ENCODE measurements around the gene ATP6V1D.
"Not testable (repeated sequence)": the region's sequence is repeated elsewhere in the genome, so short reads cannot be mapped to it uniquely, and the experiment has no call there.

ATP6V1D gene

DNA sequence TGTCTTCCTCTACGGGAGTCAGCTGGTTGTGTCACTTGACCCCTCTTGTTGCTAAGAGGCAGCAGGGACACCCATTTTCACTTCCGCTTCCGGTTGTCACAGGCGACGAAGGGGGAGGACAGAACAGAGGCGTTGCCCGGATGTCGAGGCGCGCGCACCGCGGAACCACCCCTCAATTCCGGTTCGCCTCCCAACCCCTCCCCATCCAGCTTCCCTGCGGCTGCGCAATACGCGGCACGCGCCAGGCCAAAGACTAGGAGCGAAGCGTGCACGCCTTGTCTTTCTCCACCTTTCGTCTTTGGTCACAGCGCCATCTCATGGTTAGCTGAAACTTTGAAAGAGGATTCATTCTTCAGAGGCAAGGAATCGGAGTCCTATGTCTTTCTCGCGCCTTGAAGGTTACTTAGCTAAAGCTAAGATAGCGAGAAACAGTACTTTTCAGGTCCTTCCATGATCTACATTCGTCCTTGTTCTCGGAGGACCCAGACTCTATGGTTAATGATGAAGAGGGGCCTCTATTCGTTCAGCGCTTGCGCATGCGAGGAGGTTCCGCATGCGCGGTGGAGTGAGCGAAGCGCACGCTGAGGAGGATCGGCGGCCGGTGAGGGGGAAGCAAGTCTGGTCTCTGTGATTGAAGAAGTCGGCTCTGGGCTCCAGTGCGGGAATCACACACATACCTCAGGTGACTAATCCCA is at the start of gene ATP6V1D, which contains the start of gene EIF2S1:
Gene ATP6V1D (minus strand): TSS at position 30 of the 695 bp plus-strand sequence. CDS start 106 bp downstream, outside the sequence.
Gene EIF2S1 (plus strand): TSS at position 554 of the 695 bp plus-strand sequence. CDS start 4,440 bp downstream, outside the sequence.
- DNase-seq (ENCODE audit: low spot score), result peak; percentile 99

DNA sequence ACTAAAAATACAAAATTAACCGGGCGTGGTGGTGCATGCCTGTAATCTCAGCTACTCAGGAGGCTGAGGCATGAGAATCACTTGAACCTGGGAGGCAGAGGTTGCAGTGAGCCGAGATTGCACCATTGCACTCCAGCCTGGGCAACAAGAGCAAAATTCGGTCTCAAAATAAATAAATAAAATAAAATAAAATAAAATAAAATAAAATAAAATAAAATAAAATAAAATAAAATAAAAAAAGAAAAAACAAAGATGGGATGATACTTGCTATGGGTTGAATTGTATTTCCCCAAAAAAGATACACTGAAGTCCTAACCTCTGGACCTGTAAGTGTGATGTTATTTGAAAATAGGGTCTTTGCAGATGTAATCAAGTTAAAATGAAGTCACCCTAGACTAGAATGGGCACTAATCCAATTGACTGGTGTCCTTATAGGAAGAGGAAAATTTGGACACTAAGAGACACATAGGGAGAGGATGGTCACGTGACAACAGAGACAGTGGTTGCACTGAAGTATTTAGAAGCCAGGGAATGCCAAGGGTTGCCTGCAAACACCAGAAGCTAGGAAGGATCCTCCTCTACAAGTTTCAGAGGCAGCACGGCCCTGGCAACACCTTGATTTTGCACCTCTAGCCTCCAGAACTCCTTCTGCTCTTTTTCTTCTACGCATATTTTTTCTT is 48.7 kb upstream of the ATP6V1D start:
- DNase-seq (ENCODE audit: low spot score), result not testable (repeated sequence)

DNA sequence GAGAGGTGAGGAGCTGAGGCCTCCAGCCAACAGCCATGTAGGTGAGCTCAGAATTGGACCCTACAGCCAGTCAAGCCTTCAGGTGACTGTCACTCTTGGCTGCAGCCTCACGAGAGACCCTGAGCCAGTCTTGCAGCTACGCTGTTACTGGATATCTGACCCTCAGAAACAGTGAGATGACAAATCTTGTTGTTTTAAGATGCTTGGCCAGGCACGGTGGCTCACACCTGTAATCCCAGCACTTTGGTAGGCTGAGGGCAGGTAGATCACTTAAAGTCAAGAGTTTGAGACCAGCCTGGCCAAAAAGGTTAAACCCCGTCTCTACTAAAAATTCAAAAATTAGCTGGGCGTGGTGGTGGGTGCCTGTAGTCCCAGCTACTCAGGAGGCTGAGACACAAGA is 46.2 kb upstream of the ATP6V1D start:
- no peak for DNase-seq (ENCODE audit: low spot score)

DNA sequence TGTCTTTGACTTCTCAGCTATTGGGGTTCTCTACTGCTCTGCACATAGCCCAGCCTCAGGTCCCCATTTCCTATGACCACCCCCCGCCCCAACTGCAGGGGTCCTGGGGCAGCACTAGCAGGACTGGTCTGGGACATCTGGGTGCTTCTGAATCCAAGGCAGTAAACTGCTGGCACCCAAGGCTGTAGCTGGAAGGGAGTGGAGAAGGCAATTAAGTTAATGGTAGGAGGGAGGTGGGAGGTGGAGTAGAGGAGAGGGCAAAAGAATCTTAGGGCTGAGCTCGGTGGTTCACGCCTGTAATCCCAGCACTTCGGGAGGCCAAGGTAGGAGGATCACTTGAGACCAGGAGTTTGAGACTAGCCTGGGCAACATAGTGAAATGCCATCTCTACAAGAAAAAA is 40.8 kb upstream of the ATP6V1D start:
- no peak for DNase-seq (ENCODE audit: low spot score)

DNA sequence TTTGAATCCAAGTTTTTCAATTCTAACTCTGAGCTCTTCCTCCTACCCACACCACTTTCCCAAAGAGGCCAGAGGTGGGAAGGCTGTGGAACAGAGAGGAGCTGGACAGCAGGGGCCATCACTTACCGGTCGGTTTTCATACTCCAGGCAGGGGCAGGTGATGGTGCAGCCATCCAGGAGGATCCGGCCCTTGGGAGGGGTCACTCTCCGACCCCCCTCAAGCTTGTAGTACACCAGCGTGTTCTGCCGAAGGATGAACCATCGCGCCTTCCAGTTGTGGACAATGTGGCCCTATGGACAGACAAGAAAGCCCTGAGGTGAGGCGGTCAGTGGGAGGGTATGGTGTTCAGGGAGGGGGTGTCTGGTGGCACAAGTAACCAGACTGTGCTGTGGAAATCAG is 37.9 kb upstream of the ATP6V1D start:
- no peak for DNase-seq (ENCODE audit: low spot score)

DNA sequence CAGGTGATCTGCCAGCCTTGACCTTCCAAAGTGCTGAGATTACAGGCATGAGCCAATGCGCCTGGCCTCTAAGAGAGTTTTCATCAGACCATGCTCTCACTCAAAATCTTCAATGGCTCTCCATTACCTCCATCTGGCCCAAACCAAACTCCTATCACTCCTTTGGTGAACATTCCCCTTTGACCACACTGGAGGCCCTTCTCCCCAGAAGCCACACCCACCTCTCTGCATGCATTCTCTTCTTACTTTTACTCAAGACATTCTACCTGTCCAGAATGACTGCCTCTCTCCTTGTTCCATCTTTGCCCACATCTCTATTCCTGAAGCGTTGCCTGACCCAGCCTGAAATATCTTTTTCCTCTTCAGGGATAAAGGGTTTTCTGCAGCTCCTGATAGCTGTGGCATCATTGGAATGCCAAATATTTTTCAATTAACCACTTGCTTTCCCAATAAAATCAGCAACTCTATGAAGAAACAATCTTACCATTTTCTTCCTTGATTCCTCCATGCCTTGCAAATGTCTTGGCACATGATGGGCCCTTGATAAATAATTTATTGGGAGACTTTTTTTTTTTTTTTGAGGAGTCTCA is 36.9 kb upstream of the ATP6V1D start:
- no peak for DNase-seq (ENCODE audit: low spot score)

DNA sequence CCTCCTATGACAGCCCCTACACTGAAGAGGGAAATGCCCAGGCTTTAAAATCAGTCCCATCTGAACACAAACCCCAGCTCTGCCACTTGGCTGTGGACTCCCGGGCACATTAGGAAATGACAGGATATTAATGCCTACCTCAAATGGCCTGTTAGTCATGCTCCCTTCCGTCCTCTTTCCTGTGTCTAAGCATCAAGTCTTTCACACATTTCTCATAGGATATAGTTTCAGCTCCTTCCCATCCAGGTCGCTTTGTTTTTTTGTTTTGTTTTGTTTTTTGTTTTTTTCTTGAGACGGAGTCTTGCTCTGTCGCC is 36.2 kb upstream of the ATP6V1D start:
- DNase-seq (ENCODE audit: low spot score), result no peak

DNA sequence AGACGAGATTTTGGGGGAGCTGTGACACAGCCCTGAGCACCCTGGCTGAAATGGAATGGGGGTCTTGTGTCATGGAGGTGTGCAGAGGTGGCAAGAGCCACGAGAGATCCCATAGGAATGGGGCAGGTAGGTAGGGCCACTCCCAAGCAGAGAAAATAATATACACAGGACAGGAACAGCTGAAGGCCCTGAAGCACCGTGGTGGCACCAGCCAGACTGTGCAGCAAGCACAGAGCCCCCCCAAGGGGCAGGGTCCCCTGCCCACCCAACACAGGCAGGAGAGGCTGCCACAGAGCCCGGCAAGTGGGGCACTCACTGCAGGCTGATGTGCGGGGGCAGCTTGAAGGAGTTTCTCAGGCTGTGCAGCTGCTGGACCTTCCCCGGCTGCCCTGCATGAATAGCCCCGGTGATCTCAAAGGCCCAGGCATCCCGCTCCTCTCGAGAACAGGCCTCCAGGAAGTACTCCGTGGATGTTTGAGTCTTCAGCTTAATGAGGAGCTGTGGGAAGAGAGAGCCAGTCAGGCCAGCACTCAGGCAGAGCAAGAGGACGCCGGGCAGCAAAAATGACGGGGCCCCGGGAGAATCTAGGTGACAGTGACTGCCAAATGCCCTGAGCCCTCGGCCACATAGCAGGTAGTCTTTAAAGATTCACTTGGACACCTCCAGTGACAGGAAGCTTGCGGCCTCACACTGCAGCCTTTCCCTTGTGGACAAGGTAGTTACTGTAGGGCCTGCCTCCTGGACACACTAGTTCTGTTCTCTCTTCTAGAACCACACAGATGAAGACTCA is 35.7 kb upstream of the ATP6V1D start:
- no peak for DNase-seq (ENCODE audit: low spot score)

DNA sequence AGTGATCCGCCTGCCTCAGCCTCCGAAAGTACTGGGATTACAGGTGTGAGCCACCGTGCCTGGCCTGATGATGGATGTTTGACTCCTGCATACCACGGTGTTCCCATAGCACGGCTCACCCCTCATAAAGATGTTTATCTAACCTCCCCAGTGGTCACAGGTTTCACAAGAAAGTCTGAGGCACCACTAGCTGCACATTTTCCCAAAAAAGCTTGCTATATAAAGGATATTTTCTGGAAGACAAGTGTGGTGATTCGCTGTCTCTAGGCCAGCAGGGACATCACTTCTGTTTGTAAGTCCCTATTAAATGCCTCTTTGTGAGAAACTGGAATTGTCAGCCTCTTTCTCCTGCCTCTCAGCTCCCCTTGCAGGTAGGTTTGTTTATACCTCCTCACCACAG is 34.1 kb upstream of the ATP6V1D start:
- DNase-seq (ENCODE audit: low spot score), result no peak

DNA sequence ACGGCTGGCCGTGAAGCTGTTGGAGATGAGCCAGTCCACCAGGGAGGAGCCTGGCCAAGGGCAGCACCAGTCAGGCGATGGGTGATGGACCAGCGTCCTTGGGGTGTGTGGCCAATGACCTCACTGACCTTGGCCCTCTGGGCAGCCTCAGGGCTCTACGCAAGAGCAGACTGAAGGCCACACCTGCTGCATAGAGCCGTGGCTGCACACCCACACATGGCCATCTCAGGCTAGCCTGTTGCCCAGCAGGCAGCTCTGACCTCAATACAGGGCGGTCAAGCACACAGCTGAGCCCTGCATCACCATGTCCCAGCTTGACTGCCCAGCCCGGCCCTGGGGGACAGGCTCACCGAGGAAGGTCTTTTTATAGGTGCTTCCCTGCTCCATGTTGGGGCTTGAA is 33.2 kb upstream of the ATP6V1D start:
- no peak for DNase-seq (ENCODE audit: low spot score)

DNA sequence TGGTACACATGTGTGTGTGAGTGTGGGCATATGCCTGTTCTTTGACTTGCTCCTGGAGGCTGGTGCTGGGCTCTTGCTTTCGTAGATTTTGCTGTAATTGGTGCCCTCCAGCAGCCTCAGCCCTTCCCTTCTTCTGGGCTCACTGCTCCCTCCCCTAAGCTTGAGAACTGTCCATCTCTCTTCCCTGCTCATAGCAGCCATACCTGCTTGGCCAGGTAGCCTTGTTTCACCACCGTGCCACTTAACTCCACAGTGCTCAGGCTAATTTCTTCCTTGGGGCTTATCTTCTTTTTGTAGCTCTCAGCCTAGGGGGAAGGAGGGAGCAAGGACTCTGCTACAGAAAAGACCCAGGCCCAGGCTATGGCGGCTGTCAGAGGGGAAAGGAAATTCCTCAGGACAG is 32.5 kb upstream of the ATP6V1D start:
- no peak for DNase-seq (ENCODE audit: low spot score)

DNA sequence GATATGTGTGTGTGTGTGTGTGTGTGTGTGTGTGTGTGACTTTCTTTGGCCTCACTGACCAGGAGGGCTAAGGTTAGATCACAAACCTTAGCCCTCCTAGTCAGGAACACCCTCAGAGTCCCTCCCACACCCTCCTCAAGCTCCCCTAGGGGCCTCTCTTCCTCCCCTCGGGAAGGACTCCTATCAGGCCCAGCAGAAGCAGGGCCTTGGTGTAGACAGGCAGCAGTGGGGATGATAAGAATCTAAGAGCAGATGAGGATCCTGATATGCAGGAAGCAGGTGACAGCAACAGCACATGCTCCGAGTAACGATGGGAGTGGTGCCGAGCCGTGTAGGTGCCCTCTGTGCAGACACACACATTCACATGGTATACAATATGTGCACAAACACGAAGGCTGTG is 31.7 kb upstream of the ATP6V1D start:
- no peak for DNase-seq (ENCODE audit: low spot score)

DNA sequence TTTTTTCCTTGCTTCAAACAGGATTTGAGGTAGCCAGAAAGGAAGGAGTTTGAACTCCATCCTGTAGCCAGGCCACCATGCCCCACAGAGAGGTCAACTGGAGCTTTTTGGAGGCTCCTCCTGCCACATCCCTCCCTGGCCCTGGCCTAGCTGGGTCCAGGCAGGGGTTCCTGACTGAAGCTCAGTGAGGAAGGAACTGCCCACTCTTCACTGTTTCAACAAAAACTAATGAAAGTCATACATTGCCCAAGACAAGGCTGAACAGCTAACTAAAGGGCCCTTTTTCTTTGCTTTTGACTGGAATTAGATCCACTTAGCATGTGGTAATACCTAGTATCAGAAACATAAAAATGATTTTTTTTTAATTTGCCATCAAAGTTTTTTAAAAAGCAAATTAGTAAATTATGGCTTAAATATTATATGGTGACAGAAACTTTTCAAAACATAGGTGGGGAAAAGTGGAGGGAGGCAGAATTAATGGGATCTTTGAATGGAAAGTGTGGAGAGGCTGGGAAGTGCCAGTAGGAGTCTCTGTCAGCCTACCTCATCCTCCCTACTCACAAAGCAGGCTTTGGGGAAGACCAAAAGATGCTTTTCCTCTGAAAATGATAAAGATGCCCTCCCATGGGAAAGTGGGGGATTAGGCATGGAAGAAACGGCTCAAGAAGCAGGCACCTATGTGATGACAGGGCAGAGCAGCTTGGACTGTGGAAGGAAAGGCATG is 30.4 kb upstream of the ATP6V1D start:
- no peak for DNase-seq (ENCODE audit: low spot score)

DNA sequence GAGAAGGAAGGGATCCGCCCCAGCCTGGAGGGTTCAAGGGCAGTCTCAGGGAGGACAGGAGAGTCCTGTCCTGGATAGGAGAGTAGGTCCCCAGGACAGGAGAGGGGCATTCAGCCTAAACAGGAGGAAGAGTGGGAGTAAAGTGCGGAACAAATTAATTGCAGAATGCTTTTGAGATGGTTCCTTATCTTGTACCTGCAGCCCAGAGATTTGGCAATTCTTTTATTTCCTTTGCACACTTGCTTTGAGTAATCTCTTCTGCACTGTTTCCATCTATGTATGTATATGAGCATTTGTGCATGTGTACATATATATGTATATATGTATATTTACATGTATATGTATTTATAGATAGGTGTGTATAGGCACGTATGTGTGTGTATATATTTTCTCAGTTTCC is 29.7 kb upstream of the ATP6V1D start:
- no peak for DNase-seq (ENCODE audit: low spot score)

DNA sequence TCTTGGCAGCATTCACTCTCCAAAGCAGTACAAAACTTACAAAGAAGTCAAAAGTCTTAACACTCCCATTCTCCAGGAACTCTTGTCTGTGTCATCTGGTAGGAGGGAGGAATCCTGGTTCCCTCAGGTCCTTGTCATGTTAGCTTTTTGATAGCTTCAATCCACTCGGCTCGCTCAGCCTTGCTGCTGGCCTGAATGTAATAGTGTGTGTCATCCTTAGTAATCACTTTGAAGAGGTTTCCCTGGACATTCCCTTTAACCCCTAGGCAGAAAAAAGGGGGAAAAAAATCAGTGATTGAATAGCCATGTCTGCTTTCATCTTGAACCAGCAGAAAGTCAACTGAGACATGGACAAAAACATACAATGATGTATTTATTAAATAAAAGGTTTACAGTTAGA is 27.6 kb upstream of the ATP6V1D start:
- no peak for DNase-seq (ENCODE audit: low spot score)

DNA sequence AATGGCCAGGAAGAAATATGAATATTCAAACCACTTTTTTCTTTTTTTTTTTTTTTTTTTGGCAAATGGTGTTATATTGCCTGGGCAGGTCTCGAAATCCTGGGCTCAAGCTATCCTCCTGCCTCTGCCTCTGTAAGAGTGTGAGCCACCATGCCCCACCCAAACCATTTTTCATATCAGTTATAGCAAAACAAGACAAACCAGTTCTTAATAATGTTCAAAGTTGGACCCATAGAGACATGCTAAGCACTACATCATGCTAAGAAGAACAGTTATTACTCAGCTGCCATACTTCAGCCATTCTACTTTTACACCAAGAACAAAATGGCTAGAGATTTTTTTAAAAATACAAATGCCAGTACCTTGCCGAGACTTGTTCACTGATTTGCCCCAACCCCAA is 26.0 kb upstream of the ATP6V1D start:
- DNase-seq (ENCODE audit: low spot score), result no peak

DNA sequence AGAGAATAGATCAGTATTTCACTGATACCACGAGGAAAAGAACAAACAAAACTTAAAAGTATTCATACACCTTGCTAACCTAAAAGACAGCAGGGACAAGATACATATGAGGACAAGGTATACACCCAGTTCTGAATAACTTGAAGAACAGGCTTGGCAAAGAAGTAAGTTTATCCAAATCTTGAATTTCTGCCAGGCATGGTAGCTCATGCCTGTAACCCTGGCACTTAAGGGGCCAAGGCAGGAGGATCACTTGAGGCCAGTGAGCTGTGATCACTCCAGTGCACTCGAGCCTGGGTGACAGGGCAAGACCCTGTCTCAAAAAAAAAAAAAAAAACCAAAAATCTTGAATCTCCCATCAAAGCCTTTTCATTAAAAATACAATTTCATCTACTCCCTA is 25.5 kb upstream of the ATP6V1D start:
- no peak for DNase-seq (ENCODE audit: low spot score)

DNA sequence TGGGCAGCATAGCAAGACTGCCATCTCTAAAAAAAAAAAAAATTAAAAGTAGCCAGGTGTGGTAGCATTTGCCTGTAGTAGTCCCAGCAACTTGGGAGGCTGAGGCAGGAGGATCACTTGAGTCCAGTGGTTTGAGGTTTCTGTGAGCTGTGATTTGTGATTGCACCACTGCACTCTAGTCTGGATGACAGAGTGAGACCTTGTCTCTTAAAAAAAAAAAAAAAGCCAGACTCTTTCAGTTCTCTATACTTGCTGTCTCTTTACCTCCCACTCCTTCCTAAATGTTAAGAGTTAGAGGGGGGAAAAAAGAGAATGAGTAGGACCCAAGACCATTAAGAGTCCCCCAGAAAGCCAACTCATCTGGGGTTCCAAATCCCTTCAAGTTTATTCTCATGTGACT is 18.3 kb upstream of the ATP6V1D start:
- DNase-seq (ENCODE audit: low spot score), result no peak

DNA sequence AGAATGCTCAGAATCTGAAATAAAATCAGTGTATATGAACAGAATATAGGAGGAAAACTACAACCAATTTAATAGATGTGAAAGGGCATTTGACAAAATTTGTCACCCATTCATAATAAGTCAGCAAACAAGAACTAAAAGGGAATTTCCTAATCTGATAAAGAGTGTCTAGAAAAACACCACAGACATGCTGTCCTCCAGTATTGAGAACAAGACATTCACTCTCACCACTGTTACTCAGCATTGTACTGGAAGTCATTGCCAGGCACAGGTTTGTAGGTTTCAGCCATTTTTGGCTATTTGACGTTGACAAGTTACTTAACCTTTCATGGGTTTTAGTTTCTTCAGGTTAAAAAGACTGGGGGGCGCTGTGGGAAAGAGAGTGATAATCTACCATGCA is 13.7 kb upstream of the ATP6V1D start:
- DNase-seq (ENCODE audit: low spot score), result no peak

DNA sequence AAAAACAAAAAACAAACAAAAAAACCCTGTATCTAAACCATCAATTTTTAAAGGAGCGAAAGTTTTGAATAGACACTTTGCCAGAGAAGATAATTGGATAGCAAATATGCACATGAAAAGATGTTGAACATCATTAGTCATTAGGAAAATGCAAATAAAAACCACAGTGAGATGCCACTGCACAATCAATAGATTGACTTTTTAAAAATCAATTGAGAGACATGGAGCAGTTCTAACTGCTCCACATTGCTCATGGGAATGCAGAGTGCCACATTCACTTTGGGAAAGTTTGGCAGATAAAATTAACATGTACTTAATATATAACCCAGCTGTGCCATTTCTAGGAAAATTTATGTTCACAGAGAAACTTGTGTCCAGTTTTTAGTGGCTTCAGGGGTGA is 13.2 kb upstream of the ATP6V1D start:
- DNase-seq (ENCODE audit: low spot score), result no peak

DNA sequence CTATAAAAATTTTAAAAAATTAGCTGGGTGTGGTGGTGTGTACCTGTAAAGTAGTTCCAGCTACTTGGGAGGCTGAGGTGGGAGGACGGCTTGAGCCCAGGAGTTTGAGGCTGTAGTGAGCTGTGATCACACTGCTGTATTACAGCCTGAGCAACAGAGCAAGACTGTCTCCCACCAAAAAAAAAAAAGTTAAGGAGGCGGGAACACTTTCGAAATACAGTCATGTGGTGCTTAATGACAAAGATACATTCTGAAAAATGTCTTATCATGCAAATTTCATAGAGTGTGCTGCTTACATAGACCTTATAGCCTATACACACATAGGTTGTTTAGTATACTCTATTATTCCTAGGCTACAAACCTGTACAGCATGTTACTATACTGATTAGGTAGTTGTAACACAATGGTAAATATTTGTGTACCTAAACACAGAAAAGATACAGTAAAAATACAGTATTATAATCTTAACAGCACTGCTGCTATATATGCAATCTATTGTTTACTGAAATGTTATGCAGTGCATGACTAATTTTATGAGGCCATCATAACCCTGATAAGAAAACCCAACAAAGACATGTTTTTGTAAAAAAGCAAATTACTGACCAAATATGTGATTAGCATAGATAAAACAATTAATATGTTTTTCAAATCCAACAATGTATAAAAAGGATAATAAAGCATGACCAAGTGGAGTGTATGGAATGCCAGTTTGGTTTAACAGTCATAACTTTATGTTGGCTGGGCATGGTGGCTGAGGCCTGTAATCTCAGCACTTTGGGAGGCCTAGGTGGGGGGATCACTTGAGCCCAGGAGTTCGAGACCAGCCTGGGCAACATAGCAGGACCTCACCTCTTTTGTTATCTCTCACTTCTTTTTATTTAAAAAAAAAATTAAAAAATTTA is 11.9 kb upstream of the ATP6V1D start:
- no peak for DNase-seq (ENCODE audit: low spot score)
